Gastrocnemius medialis (tissue), 4 donors: Measurements from ENCODE around the gene SYMPK.

Experiments
- CTCF ChIP-seq, 5 experiments: fragments of 450-650 bp in 3 of 5; fragments of 200-600 bp in 2 of 5; sonication (generic) in 2 of 5; IDR thresholded peaks in 4 of 5; conservative IDR thresholded peaks in 1 of 5; 1 replicate in 4 of 5; 2 replicates in 1 of 5; pipeline ENCODE4 v1.5.1; 2016 to 2019; ENCODE audit warnings: antibody characterized with exemption in 5 of 5, mild to moderate bottlenecking in 3 of 5, moderate library complexity in 3 of 5
- POLR2A ChIP-seq, 2 donors: fragments of 450-650 bp; IDR thresholded peaks; one replicate each; pipeline ENCODE4 v1.6.1; 2017; ENCODE audit warnings: antibody characterized with exemption in 2 of 2, mild to moderate bottlenecking in 2 of 2, moderate library complexity in 2 of 2

DNA sequence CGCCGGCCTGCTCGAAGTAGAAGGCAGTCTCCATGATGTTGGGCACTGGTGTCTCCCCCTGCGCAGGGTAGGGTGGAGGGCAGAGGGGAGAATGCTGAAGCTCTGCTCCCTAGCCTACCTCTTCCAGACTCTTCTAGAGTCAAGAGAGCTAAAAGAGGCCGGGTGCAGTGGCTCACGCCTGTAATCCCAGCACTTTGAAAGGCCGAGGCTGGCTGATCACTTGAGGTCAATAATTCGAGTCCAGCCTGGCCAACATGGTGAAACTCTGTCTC, 58.1 kb downstream of the SYMPK start:
- TF ChIP-seq POLR2A (IDR thresholded peaks at IDR 0.05) (no peak), CTCF (IDR thresholded peaks at IDR 0.05 in 4 of 5, conservative IDR thresholded peaks at IDR 0.05 in 1 of 5) (no peak)
